Kidney capillary endothelial cell (primary cell): ENCODE measurements around the gene PSMD14.

Experiments
- DNase-seq: peaks from one replicate; pipeline ENCODE4 v3.0.0-alpha.2; 2018; ENCODE audit warnings: low spot score

PSMD14 gene

GRCh38 chr2:161384864-161385263 is 76.6 kb downstream of the PSMD14 start:
- DNase-seq, result no peak

GRCh38 chr2:161386228-161386824 is 78.1 kb downstream of the PSMD14 start:
- DNase-seq, result no peak

- no peak for DNase-seq
Measured at GRCh38 chr2:161388146-161388779, 80.0 kb downstream of the PSMD14 start.

DNA sequence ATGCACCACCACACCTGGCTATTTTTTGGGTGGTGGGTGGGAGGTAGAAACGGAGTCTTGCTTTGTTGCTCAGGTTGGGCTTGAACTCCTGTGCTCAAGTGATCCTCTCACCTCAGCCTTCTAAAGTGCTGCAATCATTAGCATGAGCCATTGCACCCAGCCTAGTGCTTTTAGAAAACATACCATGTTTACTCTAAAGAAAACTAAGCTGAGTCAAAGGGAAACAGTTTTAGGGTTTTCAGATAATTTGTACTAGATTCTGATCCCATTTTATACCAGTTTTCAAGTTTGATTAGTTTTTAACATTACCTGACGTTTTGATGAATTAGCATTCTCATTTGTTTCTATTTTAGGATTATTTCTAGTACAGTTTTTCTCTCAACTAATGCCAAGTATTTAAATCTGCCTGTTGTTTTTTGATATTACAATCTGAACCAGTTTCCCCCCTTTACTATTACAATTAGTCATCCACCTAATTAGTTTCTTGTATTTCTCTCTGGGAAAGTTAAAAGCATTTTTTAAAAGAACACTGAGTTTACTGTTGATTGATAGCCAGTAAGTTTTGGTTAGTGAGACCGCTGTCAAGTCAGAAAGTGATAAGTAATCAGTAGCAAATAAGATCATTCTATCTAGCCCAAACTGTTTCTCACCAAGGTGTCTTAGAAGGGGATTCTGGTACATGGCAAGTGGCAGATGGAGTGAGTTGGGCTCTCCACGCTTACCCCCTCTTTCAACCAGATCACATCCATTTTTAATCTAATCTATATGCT is 83.7 kb downstream of the PSMD14 start:
- no peak for DNase-seq

DNA sequence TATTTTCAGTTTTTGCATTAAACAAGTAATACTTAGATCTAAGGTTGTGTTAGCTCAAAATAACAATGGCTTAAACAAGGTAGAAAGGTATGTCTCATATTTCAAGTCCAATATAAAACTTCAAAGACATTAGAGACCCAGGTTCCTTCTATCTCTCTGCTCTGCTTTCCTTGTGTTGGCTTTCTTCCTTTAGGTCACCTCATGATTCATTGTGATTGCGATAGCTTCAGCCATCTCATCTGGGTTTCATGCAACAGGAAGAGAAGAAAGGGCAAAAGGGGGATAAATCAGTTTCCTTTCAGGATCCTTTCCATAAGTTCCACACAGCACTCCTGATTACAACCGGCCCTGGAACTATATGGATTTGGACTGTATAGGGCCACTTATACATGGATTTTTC is 91.9 kb downstream of the PSMD14 start:
- DNase-seq, result no peak

DNA sequence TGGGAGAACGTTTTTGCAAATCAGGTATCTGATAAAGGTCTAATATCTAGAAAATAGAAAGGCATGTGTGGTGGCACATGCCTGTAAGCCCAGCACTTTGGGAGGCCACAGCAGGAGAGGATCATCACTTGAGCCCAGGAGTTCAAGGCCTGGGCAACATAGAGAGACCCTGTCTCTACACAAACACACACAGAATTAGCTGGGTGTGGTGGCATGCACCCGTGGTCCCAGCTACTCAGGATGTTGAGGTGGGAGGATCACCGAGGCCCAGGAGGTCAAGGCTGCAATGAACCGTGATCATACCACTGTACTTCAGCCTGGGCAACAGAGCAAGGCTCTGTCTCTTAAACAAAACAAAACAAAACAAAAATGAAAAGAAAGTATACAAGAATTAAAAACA is 94.1 kb downstream of the PSMD14 start:
- DNase-seq, result no peak

DNA sequence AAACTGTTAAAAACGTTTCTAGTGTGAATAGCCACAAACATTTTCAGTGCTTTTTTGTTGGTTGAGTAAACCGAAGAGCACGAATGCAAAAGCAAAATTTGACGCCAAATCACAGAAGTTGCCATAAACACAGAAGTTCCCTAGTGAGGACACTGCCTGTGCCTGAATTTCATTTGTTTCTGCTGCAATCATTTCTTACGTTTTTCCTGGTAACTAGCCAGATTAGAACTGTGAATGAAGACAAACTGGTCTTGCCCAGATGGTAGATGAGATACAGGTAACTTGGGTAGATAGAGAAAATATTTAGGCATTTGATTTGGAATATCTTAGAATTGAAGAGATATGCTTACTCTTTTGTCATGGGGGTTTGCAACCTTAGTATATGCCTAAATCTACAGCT is 98.1 kb downstream of the PSMD14 start:
- DNase-seq, result no peak

- no peak for DNase-seq
Measured at GRCh38 chr2:161407597-161407996, 99.4 kb downstream of the PSMD14 start.

GRCh38 chr2:161409308-161409907 is 101.2 kb downstream of the PSMD14 start:
- DNase-seq, result no peak

- no peak for DNase-seq
Measured at GRCh38 chr2:161412346-161412745, 104.1 kb downstream of the PSMD14 start.

- DNase-seq, result no peak
Measured at GRCh38 chr2:161414042-161415033, 106.1 kb downstream of the PSMD14 start.

GRCh38 chr2:161415034-161415986 is 107.1 kb downstream of the PSMD14 start:
- DNase-seq, result no peak

DNA sequence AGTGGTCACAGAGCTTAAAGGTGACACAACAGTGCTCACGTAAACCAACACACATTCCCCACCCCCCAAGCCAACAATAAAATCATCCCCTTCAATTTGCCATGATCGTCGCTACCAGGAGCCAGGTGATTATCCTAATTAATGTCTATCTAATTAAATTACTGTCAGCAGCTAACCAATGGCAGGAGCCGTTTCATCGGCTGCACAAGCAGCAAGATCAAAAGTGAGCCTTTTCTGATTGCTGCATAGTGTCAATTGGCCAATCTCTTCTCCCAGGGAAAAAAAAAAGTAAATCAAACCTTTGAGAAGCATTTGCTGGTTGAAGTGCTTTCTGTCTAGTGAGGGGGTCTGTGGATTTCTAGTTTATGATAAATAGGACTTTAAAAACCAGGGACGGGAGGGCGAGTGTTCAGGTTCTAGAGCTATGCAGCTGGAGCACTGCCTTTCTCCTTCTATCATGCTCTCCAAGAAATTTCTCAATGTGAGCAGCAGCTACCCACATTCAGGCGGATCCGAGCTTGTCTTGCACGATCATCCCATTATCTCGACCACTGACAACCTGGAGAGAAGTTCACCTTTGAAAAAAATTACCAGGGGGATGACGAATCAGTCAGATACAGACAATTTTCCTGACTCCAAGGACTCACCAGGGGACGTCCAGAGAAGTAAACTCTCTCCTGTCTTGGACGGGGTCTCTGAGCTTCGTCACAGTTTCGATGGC is 107.9 kb downstream of the PSMD14 start, which contains the start of gene TBR1:
TSS of gene TBR1 (plus strand) at position 311 of the 721 bp plus-strand sequence. CDS start at position 425, 114 bp downstream.
- no peak for DNase-seq

- no peak for DNase-seq
Measured at GRCh38 chr2:161416708-161417437, 108.6 kb downstream of the PSMD14 start.

DNA sequence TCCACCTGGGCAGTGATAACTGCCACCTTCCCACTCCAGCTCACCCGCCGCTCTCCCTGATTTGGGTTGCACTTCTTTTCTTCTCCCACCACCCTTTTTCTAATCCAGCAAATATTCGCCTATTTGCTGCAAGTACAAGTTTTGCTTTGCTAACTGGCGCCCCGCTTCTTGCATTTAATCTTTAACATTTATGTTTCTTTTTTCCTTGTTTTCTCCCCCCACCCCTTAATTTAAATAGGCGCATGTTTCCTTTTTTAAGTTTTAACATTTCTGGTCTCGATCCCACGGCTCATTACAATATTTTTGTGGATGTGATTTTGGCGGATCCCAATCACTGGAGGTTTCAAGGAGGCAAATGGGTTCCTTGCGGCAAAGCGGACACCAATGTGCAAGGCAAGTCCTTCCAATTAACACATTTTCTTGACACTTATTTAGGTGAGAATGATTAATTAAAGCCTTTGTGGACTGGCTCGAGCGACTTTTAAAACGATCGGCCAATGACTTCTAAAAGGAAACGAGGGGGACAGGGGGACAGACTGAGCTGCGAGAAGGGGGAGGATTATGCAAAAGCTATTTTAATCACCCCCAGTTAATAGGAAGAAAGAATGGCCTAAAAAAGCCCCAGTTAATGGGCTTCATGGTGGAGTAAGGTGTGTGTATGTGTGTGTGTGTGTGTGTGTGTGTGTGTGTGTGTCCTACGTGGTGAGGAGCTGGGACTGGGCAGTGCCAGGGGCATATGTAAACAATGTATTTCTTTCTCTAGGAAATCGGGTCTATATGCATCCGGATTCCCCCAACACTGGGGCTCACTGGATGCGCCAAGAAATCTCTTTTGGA is 109.4 kb downstream of the PSMD14 start:
- DNase-seq, result no peak

GRCh38 chr2:161418275-161418714 is 110.1 kb downstream of the PSMD14 start:
- DNase-seq, result no peak

DNA sequence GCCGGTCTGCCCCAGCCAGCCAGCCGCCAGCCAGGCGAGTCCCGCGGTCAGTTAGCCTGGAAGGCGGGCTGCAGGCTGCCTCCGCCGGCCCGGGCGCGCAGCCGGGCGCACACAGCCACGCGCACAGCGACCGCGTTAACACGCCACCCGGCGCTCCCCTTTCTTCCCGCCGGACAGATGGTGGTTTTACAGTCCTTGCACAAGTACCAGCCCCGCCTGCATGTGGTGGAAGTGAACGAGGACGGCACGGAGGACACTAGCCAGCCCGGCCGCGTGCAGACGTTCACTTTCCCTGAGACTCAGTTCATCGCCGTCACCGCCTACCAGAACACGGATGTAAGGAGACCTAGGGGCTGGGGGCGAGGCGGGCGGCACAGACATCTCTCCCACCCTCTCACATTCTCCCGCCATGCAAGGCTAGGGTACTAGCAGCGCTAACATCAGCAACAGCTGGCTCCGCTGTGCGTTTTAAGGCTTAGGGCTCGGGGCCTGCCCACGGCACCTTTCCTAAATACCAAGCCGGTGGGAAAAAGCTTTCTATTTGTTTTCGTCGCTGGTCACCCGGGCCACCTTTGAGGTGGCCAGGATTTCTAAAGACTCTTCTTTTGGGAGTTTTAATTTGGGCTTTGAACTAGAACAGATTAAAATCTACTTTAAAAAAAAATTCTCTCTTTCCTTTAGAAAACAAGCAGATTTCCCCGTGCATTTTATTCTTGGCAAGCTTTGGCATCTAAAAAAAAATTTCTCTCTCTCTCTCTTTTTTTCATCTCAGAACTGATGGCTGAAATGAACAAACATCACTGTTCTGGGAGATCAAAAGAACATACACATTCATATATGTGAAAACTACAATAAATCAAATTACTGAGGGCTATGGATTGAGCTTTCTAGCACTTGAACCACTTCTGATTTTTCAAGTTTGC is 110.8 kb downstream of the PSMD14 start:
- DNase-seq, result no peak
